Measurements from ENCODE around the gene HMX1. TPM values are rescaled to one million over a fixed set of nuclear protein-coding genes. Genes with fewer than 3 reads are reported as not detected.

HMX1 gene
- total RNA-seq, 1 donor from 2014 or later: not detected

DNA sequence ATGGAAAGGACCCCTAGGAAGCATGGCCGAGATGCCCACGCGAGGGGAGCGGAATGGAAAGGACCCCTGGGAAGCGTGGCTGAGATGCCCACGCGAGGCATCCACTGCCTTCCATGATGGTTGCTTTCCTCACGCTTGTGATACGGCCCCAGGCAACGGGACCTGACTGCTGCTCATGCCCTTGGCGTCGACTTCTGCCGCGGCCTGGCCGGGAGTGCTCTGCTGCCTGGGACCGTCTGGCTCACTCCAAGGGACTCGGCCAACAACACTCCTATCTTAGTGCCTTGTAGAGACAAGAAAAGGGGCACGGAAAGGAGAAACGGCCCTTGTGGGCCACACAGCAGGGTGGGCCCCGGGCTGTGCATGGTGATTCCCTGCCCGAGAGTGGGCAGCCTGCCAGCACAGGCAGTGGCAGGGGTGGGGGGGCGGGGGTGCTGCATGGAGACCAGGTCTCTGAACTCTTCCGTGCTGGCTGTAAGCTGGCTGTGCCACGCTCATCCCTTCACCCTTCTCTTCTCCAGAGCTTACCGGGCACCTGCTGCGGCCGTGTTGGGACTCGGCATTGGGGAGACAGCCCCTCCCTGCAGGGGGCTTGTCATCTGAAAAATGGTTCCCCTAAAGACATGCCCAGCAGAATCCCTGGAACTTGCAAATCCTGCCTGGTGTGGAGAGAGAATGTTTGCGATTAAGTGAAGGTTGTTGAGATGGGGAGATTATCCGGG lies 38.6 kb upstream of the HMX1 start:
- DNase-seq (ENCODE audit: low spot score) (peak; percentile 22), ATAC-seq (no peak)

DNA sequence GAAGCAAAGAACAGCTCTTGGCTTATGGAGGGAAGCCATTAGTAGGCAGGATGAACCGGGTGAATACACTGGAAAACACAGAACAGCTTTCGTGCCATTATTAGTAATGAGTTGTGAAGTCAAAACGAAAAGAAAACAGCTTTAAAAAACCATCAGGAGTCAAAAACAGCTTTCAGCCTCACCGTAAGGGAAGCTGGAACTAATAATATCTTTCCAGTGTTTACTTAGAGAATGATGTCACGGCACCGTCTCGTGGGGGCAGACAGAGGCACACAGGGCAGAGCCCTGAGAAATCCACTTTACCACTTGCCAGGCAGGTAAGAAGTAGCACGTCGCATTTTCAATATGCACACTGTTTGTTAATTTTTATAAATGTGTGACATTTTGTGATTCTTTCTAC lies 37.9 kb upstream of the HMX1 start:
- ATAC-seq (no peak), DNase-seq (ENCODE audit: low spot score) (no peak)

DNA sequence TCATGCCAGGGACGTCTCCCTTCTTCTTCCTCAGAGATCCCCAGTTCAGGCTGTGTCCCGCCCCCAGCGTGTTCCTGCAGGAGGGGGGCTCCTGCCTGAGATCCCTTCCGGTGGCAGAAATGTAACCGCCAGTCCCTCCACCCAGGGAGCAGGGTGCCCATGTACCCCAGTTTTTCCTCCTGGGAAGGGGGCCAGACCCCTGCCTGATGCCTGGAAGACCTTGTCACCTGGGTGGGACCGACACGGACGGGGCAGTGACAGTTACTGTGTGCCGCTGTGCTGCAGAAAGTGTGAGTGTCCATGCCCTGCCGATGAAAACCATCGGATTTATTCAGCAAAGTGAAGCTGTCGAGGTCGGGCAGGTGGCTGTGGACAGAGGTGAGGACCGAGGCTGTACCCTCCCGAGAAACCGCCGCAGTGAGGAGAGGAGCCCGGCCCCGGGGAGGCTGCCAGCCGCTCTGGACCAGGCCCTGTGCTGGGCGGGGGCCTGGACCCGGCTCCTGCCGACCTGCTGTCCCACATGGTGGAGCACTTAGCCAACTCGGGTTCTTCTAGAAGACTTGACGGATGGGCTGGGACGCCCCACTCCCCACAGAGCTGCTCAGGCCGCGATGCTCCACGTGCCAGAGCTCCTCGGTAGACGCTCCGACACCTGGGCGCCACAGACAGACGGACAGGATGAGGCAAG lies 36.7 kb upstream of the HMX1 start:
- DNase-seq (ENCODE audit: low spot score) (peak; percentile 37), ATAC-seq (no peak)

DNA sequence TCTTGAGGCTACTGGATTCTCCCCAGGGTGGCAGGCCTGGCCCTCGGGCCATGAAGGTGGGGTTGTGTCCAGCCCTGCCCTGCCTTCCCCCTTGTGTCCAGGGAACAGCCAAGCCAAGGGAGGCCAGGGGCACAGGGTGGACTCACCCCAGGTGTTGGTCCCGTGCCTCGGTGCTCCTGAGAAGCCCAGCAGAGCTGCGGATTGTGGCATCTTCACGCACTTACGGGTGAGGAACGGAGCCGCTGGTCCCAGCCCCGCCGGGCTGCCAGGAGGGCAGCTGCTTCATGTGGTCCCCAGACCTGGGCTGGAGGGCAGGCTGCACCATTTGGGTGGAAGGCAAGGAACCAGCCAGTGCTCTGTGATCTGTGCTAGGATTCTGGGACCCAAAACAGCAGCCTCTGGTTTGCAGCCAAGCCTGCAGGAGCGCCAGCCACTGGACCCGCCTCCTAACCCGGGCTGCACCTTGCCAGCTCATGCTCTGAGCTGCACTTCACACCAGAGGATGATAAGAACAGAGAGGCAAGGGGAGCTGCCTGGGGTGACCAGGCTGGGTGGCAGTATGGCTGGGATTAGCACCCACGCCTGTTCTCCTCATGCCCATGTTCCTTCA lies 36.1 kb upstream of the HMX1 start:
- peak; percentile 32 for DNase-seq (ENCODE audit: low spot score)
- ATAC-seq: no peak

DNA sequence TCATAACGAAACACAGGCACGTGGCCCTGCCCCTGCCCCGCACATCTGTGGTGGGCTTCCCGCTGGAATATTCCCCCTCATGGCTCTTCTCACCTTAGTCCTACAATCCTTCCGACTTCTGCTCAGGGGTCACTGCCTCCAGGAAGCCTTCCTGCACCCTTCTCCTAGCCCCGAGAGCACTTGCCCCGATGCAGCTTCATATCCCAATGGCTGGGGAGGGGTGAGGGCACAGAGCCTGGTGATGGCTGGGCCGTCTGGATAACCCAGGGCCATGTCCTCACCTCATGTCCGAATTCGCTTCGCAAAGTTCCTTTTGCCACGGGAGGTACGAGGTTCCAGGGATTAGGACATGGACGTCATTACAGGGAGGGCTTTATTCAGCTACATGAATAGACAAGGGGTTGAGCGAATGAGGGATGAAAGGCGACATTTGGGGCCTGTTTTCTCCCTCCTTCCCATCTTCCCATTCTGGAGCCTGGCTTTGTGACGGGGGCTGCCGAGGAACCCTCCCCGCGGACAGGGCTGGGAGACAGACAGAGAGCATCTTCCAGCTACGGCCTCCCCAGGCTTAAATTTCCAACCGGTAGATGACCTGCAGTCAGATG lies 35.5 kb upstream of the HMX1 start:
- ATAC-seq: no peak
- DNase-seq (ENCODE audit: low spot score): no peak

DNA sequence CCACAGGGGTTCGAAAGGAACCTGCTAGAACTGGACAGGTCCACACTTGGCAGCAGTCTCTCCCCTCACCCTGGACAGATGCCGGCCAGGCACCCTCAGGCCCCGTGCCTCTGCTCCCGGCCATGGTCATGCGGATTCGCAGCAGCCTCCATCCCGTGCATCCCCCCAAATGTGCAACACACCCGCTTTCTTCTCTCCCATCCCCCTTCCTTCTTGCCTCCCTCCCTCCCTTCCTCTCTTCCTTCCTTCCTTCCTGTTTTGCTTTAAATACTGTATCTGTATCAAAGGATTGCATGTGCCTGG lies 35.0 kb upstream of the HMX1 start:
- DNase-seq (ENCODE audit: low spot score) (no peak), ATAC-seq (no peak)

DNA sequence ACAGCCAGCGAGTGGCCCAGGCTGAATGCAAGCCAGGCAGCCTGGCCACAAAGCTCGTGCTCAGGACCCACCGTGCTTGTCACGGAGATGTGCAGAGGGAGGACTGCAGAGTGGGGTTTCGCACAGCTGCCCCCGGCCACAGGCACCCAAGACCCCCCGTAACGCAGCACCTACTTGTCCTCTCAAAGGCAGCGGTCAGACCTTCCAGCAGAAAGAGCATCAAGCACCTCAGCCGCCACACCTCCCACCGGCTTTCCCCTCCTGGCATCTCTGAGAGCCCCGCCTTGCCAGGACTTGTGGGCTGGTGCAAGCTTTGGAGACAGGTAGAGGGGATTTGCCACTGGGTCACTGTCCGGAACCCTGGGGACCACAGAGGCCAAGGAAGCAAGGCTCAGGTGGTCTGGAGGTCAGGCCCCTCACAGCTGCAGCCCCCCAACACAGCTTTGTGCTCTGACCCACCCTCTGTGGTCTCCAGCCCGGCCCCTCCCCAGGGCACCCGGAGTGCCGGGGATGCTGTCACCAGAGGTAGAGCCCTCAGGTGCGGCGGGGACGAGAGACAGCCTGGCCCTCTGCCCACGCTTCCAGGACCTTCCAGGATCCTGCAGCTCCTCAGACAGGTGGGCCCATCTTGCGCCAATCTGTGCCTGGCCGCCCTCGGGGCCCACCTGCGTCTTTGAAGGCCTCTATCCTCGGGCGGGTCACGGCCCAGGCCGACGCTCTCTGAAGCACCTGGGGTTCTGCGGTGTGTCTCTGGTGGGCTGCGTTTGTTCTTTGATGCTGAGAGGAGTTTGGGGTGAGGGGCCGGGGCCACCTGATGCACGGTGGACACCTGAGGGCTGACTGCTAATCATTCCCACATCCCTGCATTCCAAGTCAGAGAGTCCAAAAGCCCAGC lies 34.4 kb upstream of the HMX1 start:
- ATAC-seq: no peak
- DNase-seq (ENCODE audit: low spot score): no peak

DNA sequence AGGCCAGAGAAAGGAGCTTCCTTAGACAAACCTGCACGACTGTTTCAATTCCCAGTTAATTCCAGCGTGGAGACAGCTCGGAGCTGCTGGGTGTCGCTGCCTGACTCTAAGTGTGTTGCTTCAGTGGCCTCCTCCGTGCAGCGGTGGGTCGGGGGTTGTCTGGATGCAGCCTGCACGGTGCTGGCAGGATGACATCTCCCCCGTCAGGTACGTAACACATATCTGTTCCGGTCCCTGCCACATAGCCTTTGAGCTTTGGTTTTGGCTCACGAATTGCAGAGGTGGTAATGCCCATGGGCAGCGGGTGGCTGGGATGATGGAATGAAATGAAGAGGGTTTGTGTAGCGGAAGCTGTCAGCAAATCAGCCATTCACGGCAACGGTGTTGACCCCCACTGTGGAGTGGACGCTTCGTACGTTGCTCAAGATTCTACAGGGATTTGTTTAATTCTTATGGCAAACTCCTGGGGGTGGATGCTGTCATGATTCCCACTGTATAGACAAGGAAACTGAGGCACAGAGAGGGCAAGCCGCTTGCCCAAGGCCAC lies 33.7 kb upstream of the HMX1 start:
- DNase-seq (ENCODE audit: low spot score) (no peak), ATAC-seq (no peak)

DNA sequence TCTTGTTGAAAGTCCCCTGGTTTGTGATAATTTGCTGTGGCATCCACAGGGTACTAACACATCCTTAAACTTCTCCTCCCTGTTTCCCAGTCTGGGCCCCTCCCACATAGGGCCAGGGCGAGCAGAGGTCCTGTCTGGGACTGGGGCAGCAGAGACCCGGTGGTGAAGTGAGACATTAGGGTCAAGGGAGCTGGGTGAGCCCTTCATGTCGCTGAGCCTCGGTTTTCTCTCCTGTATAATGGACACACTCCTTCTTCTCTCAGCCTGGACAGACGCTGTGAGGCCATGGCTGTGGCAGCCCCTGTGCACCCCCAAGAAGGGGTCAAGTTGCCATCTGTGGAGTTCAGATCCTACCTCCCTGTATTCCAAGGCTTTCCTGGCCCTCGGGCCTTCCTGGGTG lies 33.0 kb upstream of the HMX1 start:
- ATAC-seq (no peak), DNase-seq (ENCODE audit: low spot score) (no peak)

DNA sequence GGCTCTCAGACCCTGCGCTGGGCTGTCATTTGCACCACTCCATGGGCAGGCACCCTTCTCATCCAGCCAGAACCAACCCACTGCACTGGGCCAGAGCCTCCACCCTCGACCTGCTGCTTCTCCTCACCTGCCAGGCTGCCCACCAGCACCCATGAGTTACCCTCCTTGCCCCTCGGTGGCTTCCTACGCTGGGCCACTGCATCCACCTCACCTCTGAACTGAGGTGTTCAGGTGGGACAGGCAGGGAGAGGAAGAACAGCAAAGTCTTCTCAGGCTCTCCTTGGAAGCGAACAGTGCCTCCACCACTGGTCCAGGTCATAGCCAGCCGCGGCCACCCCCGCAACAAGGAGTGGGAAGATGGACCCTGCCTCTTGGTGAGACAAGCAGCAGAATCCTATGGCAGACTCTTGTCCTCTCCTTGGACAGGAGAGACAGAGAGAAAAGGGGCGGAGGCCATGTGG lies 32.4 kb upstream of the HMX1 start:
- ATAC-seq (no peak), DNase-seq (ENCODE audit: low spot score) (no peak)

DNA sequence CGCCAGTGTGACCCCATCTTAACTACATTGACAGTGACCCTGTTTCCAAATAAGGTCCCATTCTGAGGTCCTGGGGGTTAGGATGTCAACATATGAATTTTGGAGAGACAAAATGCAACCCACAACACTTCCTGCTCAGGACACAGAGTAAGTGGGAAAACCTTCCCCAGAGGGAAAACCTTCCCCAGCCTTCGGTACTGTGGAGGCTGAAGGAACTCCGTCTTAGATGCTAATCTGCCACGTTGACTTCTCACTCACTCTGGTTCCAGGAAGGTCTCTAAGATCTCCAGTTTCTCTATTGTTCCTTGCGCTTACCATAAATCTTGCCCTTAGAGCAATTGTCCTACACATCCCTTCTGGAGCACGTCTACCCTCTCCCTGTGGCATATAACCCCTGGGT lies 29.7 kb upstream of the HMX1 start:
- DNase-seq (ENCODE audit: low spot score) (no peak), ATAC-seq (no peak)

DNA sequence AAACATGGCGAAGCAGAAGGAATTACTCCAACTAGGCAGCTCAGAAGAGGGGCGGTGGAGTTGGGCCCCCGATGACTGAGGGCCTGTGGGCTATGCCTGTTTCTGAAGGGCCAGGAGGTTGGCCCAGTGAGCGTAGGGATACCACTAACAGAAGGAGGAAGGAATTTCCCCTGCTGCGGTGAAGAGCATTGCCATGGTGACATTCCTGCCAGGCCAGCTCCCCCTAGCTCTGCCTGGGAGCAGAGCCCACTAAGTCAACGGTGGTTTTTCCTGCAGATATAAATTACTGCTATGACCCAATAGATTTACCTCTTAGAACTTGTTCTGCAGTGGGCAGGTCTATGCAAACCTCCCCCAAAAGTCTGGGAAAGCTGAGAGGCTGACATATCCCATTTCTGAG lies 28.9 kb upstream of the HMX1 start:
- DNase-seq (ENCODE audit: low spot score): no peak
- no peak for ATAC-seq

DNA sequence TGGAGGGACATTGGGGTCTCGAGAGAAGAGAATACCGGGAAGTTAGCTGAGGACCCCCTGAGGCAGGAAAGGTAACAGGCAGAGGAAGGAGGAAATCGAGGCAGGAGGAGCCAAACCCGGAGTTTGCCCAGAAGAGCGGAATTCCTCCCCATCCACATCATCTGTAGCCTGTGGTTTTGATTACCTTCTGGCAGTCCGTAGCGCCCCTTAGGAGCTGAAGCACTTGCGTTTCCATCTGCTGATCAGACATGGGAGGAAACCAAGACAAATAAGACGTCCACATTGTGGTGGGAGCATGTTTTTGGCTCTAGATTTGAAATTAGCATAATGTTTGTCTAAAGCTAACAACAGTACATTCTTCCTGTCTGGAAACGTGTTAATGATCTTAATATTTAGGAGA lies 26.8 kb upstream of the HMX1 start:
- ATAC-seq: no peak
- DNase-seq (ENCODE audit: low spot score): no peak

DNA sequence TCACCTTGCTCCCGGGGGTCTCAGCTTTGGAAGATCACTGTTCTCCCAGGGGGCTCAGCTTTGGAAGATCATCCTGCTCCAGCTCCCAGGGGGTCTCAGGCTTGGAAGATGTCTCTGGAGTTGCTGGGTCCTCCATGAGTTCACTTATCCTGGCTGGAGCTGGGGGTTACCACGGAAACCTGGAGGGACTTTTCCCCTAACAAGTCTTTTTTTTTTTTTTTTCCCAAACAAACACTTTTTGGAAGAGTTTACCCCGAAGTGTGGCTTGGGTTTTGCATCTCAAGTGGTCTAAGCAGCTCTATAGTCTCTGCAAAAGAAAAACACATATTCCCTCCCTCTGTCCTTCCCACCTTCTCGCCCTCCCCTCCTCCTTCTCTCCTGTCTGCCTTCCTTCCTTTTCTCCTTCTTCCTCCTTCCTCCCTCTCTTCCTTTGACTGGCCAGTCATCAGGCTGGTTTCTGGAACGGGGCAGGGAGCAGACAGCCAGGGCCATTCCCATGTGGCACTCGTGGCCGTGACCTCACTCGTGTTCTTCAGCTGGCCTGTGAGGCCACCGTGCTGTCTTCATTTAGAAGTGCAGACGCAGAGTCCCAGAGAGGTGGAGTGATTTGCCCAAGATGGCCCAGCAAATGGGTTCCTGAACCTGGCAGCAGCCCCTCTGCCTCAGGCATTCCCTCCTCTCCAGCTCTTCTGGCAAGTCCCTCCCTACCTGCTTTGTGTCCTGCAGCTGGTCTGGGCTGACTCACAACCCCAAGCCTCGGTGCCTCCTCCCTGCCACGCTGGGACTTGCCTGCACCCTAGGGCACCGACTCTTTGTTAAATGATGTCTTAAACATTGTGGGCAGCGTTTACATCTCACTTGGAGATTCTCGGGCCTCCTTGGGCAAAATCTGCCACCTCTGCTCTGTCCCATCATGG lies 25.9 kb upstream of the HMX1 start:
- ATAC-seq (no peak), DNase-seq (ENCODE audit: low spot score) (no peak)

DNA sequence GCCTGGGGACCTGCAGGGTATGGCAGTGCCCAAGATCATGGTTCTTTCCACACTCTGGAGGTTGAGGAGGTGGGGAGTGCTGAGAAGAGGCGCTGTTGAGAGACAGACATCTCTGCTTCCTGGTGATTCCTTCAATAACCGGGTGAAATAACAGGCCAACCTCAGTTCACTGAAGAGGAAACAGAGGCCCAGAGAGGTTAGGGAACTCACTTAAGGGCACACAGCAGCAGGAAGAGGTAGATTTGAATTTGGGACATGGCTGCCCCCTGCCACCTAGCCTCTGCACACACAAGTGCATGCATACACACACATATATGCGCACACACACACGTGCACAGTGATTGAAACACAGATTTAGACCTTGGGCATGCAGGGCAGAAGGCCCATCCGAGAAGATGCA lies 24.9 kb upstream of the HMX1 start:
- ATAC-seq (no peak), DNase-seq (ENCODE audit: low spot score) (no peak)

DNA sequence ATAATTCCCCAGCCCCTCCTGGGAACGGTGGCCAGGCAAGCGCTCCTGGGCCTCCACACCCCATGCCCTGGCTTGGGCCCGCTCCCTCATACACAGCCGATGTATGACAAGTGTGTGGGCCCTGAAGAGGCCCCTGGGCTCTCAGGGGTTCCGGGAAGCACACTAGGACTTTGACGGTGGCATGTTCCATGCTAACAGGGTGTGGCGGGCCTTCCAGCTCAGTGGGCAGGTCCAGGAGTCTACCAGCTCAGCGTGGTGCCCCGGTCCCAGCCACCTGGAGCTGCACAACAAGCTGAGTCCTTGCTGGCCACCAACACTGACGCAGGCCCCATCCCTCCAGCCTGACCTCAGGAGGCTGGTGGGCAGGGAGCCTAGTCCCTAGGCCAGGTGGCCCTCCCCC lies 24.4 kb upstream of the HMX1 start:
- DNase-seq (ENCODE audit: low spot score) (no peak), ATAC-seq (no peak)

DNA sequence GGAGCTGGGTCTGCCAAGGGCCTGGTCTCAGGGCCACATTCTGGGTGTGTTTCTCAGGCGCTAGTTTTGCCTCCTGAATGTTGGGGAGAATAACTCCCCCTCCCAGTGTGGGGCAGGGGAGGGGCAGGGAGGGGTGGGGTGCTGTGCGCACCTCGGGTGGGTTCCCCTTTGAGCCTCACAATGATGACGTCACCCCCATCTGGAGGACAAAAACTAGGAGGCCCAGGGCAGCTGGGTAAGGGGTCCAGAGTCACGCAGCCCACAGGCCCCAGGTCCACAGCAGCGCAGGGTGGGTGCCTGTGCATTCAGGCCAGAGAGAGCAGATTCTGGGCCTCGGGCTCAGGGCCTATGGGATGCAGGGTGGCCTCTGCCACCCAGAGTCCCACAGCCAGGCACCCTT lies 23.7 kb upstream of the HMX1 start:
- DNase-seq (ENCODE audit: low spot score) (no peak), ATAC-seq (no peak)

DNA sequence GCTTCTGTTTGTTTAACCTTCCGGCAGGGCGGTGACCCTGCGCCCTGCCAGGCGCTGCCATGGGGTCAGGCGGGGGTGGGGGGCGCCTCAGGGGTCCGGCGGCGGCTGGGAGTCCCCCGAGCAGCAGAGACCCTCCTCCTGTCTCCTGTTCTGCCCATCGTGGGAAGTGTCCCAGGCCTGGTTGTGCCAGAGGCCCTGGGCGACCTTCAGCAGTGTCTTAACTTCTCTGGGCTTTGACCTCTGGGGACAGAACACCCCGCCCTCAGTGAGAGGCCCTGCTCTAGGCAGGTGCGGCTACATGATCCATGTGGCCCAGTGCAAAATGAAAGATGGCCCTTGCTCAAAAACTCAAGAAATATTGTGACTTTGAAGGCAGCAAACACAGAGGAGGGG lies 22.8 kb upstream of the HMX1 start:
- ATAC-seq (no peak), DNase-seq (ENCODE audit: low spot score) (no peak)

DNA sequence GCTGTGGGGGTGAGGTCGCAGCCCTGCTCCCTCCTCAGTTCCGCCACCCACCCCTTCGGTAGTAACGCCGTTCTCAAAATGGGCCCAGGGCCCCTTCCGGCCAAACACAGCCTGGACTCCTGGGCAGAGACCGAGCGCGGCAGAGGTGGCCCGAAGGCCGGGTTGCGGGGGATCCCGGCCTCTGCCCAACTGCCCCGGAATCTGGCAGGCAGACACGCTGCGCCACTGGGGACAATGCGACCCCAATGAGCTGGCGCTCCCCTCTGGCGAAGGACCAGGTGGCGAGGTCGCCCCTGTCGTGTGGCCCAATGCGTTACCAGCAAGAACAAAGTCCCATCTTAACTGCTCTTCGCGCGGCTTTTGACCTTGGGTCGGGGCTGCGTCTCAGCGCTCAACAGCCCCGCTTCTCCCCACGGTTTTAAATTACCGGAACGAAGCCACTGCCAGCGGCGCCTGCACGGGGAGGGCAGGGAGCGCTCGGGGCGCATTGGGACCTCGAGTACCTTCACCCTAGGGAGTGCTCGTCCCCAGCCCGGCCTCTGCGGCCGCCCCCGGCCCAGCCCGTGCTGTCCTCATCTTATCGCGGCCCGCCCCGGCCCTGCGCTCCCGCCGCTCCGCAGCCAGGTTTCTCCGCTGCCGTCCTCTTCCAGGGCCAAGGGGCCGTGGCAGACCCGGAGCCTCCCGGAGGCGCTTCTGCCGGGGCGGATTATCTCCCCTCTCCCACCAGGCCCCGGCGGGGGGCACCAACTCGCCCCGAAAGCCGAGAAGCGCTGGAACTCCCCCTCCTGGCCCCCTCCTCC lies 22.2 kb upstream of the HMX1 start:
- ATAC-seq (no peak), DNase-seq (ENCODE audit: low spot score) (no peak)

All from left lobe of liver (tissue), 2 donors.